GM18508 (cell line): ENCODE results near the gene KRT7.
A peak's percentile ranks its signal among the peaks of the same experiment; 100 is the strongest.
"Not testable (repeated sequence)": the region's sequence is repeated elsewhere in the genome, so short reads cannot be mapped to it uniquely, and the experiment has no call there.

Source experiments
- ATAC-seq: cut with Tn5 transposase; IDR thresholded peaks from one replicate; pipeline ENCODE4 v1.9.1; 2021; ENCODE audit warnings: moderate number of reproducible peaks; ENCODE audit not compliant: insufficient read depth, unreplicated experiment

Gene KRT7

GRCh38 chr12:52242442-52243258, 9.6 kb downstream of the KRT7 start:
- no peak for ATAC-seq

GRCh38 chr12:52243259-52243855, 10.3 kb downstream of the KRT7 start:
- ATAC-seq: no peak

- peak; percentile 65 for ATAC-seq
Observed at GRCh38 chr12:52243856-52244614, 11.0 kb downstream of the KRT7 start.

GRCh38 chr12:52244615-52244994, 11.6 kb downstream of the KRT7 start:
- no peak for ATAC-seq

- no peak for ATAC-seq
Observed at GRCh38 chr12:52245259-52245961, 12.4 kb downstream of the KRT7 start.

GRCh38 chr12:52245962-52246569, 13.0 kb downstream of the KRT7 start:
- ATAC-seq: no peak

- ATAC-seq: no peak
Observed at GRCh38 chr12:52246720-52247621, 13.9 kb downstream of the KRT7 start.

GRCh38 chr12:52247622-52248540, 14.8 kb downstream of the KRT7 start:
- ATAC-seq: no peak

GRCh38 chr12:52248541-52249461, 15.8 kb downstream of the KRT7 start:
- ATAC-seq: no peak

GRCh38 chr12:52249511-52250047, 16.5 kb downstream of the KRT7 start:
- no peak for ATAC-seq

- no peak for ATAC-seq
Observed at GRCh38 chr12:52250048-52250990, 17.3 kb downstream of the KRT7 start.

- ATAC-seq: no peak
Observed at GRCh38 chr12:52251367-52252051, 18.5 kb downstream of the KRT7 start.

- not testable (repeated sequence) for ATAC-seq
Observed at GRCh38 chr12:52252175-52252615, 19.2 kb downstream of the KRT7 start.

- ATAC-seq: no peak
Observed at GRCh38 chr12:52252728-52253343, 19.8 kb downstream of the KRT7 start.
